ENCODE measurements around the gene NSFL1C. TPM values are rescaled to one million over a fixed set of nuclear protein-coding genes. Genes with fewer than 3 reads are reported as not detected.

The NSFL1C gene
- total RNA-seq, 1 experiment from 2014 or later = 151 TPM

- ChIA-PET CTCF (no interaction called here), POLR2A (no interaction called here)
- in situ Hi-C loops (cut with HindIII; ENCODE audit: low pct_unique_long_range_greater_than_20kb, low sequenced_read_pairs) = no loop called here
- H3K27me3 ChIP-seq (ENCODE audit: control insufficient read depth, insufficient read depth, low read length) = no peaks in the 10 kb centered on the region
- no peak overlapping the region for H3K4me3 ChIP-seq (ENCODE audit: low read depth in 2 of 2, low read length in 2 of 2)
- H3K36me3 ChIP-seq (ENCODE audit: control insufficient read depth, insufficient read depth, low read length) = no peaks in the 10 kb centered on the region
- ATAC-seq (no peak), DNase-seq (ENCODE audit: low read depth, low spot score) (no peak)
- H3K27ac ChIP-seq (ENCODE audit: low read length) = peak overlapping the region; percentile 78
- H3K4me1 ChIP-seq (ENCODE audit: control insufficient read depth, insufficient read depth, low read length) = peaks cover 32% of the 10 kb centered on the region
- no TSS peak for BruUV-seq (replicated peaks)
- H3K9me3 ChIP-seq (ENCODE audit: control insufficient read depth, insufficient read depth, low read depth, low read length) = peaks cover 19% of the 10 kb centered on the region; the same call in 1 of the 2 replicates
- intact Hi-C loops (cut with micrococcal nuclease; ENCODE audit: unreplicated experiment) = no loop called here
- no peak for TF ChIP-seq CTCF (IDR thresholded peaks at IDR 0.05)
- TF ChIP-seq TCF7L2 (IDR thresholded peaks at IDR 0.05; ENCODE audit: low read depth, low read length) = no peak
- TF ChIP-seq SIN3A (IDR thresholded peaks at IDR 0.05; ENCODE audit: borderline replicate concordance, insufficient read depth, low read depth, low read length) = no peak
- TF ChIP-seq REST (IDR thresholded peaks at IDR 0.05; ENCODE audit: insufficient read depth in 1 of 2, low read depth in 2 of 2, low read length in 1 of 2) = no peak
- TF ChIP-seq POLR2AphosphoS5 (IDR thresholded peaks at IDR 0.05; ENCODE audit: low read depth, low read length) = no peak
These were observed 37.4 kb downstream of the NSFL1C start for GRCh38 chr20:1429143-1429728.

- intact Hi-C loops (cut with micrococcal nuclease; ENCODE audit: unreplicated experiment) (no loop called here), in situ Hi-C loops (cut with HindIII; ENCODE audit: low pct_unique_long_range_greater_than_20kb, low sequenced_read_pairs) (no loop called here)
- Histone ChIP-seq H3K9me3 (ENCODE audit: control insufficient read depth, insufficient read depth, low read depth, low read length) (peaks cover 11% of the 10 kb centered on the region; the same call in 1 of the 2 replicates), H3K36me3 (ENCODE audit: control insufficient read depth, insufficient read depth, low read length) (no peaks in the 10 kb centered on the region), H3K4me1 (ENCODE audit: control insufficient read depth, insufficient read depth, low read length) (peaks cover 32% of the 10 kb centered on the region), H3K27ac (ENCODE audit: low read length) (peak overlapping the region; percentile 78), H3K27me3 (ENCODE audit: control insufficient read depth, insufficient read depth, low read length) (no peaks in the 10 kb centered on the region), H3K4me3 (ENCODE audit: low read depth in 2 of 2, low read length in 2 of 2) (no peak overlapping the region)
- no TSS peak for BruUV-seq (replicated peaks)
- TF ChIP-seq POLR2AphosphoS5 (IDR thresholded peaks at IDR 0.05; ENCODE audit: low read depth, low read length) (no peak), CTCF (IDR thresholded peaks at IDR 0.05) (peak; percentile 10; the same call in 1 of the 2 replicates)
- no peak for DNase-seq (ENCODE audit: low read depth, low spot score)
- ChIA-PET POLR2A (interaction anchor here (0.7 to 0.9 kb wide), 2 partner anchors 45 to 126 kb away, joined by 3 read pairs; no protein-coding TSS in a partner anchor), CTCF (interaction anchor here (1.1 kb wide), 1 partner anchor 34 kb away, joined by 9 read pairs; the partner anchor contains the start of gene FKBP1A)
- ATAC-seq = peak; percentile 82
These were observed 39.1 kb downstream of the NSFL1C start for GRCh38 chr20:1427457-1428054.

All from Panc1 (cell line).